ENCODE data around the gene C1QL2.

Gene C1QL2

DNA sequence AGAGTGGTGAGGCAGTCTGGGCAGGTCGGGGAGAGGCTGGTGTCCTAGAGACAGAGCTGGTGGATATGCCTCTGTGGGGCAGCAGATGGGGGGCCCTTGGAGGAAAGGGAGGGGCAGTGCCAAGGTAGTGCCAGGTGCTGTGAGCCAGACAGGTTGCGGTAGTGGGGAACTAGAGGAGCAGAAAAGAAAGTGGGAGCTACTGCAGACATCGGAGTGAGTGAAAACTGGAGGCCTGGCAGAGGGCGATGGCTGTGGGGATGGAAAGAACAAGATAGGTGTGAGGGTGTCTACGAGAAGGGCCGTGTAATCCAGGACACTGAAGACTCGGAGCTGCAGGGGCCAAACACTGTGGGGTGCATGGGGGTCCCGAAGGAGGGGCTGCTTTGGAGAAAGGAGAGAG is 21.7 kb downstream of the C1QL2 start:
- DNase-seq: no peak

DNA sequence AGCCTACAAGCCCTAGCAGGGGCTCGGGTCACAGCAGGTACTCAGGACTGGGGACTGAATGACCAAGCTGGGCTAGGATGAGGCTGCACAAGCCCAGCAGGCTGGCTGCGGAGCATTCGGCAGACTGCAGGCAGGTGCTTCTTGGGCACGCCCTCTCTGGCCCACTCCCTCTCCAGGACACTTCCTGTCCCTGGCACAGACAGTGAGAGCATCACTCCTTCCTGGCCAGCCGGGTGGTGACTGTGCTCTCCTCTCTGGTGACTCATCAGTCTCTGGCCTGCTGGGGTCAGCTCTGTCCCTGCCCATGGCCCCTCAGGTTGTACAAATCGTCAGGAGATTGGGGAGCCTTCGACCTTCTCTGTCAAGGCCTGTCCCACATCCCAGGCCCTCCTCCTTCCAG is 22.5 kb downstream of the C1QL2 start:
- peak in 2 of 3 experiments; percentile 39 to 57 for DNase-seq

DNA sequence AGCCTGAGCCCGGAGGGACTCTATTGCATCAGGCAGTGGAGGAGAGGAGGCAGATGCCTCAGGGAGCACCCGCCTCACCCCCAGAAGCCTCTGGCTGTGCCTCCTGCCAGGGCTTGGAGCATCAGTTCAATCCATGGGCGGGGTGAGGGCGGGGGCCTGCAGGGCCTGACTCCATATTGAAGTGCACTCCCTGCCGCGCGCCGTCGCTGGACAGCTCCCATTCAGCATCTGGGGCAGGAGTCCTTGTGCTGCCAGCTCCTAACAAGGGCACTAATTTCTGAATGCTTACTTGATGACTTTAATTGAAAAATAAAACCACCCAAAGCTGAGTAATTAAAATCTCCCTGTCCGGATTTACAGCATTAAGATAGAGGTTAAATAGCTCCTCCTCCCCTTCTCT is 23.8 kb downstream of the C1QL2 start:
- no peak for DNase-seq

DNA sequence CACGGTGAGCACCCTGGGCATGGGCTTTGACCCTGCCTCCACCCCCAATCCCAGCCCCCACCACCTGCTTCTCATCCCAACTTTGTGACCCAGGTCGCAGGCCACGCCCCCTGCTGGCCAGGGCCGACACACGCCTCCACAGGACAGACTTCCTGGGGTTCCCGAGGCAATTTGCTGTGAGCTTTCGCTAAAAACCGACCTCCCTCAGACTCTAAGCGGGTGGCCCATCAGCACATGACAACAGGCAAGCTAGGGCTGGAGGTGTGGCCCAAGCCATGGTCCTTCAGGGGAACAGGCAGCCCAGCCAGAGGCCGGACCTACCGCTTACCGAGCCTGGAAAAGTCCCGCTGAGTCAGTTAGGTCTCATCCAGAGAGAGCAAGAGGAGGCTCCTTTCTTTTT is 31.9 kb downstream of the C1QL2 start:
- DNase-seq: no peak

DNA sequence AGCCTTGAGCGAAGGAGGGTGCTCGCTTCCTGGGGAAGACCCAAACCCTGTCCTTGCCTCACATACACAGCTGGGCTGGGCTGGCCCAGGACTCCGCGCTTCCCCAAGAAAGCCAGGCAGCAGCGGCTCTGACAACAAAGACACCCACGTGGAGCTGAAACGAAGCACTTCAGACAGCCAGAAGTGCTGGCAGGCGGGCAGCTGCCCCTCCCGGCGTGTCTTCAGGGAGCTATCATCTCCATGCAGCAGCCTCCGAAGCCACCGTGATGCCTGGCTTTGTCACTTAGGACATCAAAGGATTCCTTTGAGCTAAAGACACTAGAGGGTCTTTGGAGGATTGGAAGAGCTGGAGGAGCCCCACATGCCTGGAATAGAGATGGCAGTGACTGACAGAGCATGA is 35.2 kb downstream of the C1QL2 start:
- DNase-seq: peak in 1 of 3 experiments; percentile 66

DNA sequence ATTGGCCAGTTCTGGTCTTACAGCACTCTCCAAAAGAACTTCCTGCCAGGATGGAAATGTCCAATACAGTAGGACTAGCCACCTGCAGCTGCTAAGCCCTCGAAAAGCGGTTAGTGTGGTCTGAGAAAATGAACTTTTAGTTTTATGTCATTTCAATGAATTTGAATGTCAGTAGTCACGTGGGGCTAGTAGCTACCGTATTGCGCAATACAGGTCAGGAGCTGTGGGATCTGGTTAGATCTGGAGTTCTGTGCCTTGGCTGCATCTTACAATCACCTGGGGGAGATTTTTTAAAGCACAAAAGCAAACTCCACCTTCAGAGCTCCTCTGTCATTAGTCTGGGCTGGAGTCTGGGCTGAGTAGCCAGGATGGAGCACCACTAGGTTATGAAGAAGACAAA is 35.9 kb downstream of the C1QL2 start:
- no peak for DNase-seq

DNA sequence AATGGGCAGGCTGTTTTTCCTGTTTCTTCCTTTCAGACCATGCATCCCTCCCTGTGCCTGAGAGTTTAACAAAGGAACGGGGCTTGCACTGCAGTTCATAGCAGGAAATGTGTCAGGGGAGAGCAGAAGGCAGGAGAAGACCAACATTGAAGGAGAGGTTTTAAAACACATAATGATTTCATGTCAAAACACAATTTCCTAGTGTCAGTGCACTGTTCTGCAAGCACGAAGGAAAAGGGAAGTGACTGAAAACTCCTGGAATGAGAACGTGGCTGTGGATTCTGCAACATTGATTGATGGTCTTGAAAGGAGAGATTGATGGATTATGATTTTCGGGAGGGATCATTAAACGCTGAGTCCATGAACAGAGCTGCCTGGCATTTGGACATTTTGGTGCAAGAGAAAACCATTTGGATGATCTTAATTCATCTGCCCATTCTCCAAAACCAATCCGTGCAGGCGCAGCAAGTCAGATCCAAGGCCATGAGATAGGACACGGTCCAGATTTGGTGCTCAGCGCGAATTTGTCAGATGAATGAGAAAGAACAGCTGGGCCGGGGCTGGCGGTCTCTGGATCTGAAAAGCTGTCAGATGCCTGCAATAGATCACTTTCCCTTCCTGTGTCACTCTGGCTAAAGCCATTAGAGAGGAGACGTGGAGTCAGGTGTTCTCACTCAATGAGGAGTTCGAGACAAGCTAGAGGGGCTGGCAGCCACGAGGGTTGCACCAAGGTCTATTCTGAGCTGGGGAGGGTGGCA is 38.4 kb downstream of the C1QL2 start:
- DNase-seq: peak in 2 of 3 experiments; percentile 51 to 67

DNA sequence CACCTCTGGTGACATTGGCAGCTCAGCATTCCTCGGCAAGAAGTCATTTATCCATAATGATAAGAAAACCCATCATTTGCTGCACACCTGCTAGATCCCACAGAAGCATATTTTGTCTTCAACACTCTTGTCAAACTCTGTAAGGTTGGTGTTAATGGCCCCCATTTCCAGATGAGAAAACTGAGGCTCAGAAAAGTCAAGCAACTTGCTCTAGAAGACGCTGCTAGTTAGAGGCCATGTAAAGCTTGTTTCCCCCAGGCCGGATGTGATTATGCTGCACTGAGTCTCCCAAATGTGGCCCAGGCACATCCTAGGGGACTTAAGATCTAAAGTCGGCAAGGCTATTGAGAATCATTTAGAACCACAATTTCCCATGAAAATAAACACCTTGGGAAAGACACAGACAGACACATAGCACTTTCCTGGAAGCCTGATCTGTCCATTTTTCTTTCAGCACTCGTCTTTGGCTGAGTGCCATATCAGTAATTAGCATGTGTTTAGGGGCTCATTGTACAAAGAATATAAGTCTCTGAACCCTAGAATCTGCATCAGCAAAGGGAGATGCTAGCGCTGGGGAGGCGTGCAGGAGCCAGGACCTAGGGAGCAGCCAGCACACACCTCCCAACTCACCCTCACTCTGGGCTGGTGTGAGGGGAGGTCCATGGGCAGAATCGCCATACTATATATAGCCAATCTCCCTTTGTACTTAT is 39.3 kb downstream of the C1QL2 start:
- no peak for DNase-seq

DNA sequence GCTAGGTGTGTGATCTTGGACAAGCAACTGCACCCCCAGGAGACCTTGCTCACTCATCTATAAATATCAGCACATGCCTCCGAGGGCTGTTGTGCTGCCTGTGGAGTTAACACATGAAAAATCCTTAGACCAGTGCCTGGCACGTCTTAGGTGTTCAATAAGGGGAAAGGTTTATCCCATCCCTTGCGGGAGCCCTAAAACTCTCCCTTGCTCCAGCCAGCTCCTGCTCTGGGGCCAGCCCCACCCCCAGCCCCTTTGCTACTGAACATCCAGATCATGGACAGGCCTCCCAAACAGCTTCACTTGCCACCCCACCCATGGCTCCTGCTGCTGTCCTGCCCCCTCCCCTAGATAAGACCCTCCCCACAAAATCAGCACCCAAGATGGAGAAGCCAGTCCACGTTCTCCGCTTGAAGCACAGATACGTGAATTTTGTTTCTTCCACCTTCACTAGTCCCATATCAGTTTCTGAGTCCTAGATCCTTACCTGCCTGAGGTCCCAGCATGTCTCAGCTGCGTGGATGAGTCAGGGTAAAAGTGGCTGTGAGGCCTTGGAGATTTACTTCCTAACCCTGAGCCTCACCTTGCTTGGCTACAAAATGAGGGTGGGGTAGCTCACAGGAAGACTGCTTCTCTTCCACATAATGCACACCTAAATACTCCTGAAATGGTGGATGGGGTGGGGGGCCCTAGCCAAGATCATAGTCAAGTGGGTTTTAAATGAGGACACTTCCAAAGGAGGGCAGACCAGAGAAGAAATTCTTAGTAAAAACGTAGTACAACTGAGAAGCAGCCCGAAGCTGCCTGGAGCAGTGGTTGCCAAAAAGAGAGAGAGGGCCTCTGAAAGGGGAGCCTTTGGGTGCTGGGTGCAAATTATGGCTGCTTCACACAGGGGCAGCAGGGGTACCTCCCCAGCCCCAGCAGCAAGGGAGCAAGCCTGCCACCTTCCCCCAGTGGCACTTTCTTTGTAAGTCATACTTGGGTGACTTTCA is 40.4 kb downstream of the C1QL2 start:
- DNase-seq: no peak

DNA sequence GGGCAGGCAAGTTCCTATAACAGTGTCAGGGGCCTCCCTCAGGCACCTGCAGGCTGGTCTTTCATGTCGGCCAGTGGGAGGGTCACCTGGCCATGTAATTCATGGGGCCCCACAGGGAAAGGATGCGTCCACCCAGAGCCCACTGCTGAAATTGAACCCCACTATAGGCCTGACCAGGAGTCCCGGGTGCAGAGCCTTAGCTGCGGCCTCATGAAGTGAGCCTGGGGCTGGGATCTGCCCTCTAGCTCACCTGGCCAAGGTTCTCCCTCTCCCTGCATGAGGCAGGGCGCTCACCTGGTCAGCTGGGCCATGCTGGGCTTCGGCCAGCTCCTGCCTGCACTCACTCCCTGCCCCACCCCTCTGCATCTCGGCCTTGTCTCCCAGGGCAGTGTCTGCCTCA is 41.1 kb downstream of the C1QL2 start:
- no peak for DNase-seq

DNA sequence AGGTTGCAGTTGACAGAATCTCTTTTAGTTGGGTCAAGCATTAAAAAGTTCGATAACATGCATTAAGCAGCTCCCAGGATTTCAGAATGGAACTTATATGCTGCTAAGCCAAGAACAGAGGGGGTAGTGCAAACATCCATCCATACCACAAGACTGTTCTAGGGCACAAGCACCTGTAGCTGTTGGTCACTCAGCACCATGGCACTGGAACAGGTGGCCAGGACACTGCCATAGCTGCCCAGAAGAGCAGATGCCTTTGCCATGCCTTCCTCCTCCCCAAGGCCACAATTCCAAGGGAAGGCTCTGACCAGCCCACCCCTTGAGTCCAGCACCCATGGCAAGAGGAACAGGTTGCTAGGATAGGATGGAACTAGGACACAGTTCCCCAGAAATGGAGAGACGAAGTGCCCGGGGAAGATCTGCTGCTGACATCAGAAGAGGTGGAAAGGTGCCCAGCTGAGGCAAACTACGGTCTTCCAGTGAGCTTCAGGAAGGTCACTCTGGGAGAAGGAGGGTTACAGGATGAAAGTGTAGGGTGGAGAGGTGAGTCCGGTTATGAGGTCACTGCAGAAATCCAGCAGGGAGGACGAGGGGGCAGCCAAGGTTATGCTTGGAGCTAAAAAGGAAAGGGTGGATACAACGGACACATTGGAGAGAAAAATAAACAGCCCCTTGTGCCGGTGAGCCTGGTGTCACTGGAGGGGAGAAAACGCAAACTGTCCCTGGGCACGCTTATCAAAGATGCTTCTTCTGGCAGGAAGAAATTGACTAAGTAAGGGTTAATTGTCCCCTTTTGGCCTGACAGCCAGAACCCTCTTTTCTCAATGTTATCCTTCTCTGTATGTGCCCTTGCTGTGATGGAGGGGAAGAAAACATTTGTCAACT is 41.9 kb downstream of the C1QL2 start:
- no peak for DNase-seq

DNA sequence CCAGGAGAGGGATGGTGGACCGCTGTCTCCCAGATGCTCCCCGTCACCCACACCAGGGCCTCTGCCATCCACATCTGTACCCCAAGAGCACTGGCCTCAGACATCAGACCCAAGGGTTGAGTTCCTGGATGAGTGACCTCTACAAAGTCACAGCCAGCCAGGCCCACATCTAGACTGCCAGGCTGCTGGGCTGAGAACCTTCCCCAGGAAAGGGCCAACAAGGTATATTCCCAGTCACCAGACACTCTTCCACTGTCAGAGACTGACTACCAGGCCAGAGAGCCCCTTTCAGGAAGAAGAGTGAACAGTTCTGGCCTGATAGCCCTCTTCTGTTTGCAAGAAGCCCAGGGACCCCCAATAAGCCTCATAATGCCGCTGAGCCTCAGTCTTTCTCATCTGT is 44.3 kb downstream of the C1QL2 start:
- DNase-seq: no peak

DNA sequence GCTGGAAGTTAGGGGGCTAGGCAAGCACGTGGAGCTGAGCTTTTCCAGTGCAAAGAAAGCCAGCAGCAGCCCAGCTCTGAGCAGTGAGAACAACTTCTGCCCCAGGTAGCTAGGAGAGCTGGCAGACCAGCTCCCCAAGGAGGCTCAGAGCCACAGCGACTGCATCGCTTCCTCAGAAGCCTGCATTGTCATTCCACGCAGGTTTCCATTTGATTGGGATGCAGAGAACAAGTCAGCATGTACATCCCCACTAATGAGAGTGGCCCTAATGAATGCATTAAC is 45.1 kb downstream of the C1QL2 start:
- DNase-seq: no peak

DNA sequence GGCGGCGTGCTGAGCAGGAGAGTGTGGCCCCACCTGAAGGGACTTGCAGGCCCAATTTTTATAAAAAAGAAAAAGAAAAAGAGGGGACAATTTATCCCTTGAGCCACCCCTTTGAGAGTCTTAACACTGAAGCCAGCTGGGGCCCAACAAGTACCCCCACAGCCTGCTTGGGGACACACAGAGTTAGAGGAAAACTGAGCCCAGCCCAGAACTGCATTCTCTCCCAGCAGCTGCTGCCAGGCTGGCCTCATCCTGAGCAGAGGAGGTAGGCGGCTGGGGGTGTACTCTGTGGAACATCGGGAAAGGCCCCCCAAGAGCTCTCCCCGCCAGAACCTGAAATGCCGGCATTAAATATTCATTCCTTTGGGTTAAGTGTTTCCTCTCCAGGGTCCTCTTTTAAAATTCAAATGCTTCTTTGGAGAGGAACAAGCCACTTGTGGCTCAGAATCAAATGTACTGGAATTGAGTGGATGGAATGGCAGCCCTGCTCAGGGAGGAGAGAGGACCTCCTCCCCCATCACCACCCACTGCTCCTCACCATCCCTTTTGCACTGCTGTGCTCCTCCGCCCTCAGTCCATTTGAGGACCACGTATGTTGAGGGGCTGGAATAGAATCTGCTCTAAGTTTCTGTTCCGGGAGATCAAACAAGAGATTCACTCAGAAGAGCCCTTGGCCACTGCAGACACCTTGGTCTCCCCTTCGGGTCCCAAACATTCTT is 45.6 kb downstream of the C1QL2 start:
- DNase-seq: peak in 1 of 3 experiments; percentile 15

DNA sequence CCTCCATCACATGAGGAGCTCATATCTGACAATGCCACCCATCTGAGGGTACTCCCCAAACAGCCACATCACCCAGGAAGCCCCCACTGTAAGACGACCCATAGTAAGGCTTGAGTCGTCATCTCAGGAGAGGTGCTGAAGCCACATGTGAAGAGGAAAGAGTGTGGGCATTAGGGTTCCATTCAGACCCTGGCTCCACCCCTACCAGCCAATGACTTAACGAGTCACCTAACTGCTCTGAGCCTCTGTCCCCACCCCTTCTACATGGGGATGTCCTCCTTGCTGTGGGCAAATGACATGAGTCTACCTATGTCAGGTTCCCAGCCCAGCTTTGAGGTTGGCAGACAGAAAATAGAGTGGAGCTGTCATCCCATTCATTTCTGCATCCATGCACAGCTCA is 46.3 kb downstream of the C1QL2 start:
- no peak for DNase-seq

DNA sequence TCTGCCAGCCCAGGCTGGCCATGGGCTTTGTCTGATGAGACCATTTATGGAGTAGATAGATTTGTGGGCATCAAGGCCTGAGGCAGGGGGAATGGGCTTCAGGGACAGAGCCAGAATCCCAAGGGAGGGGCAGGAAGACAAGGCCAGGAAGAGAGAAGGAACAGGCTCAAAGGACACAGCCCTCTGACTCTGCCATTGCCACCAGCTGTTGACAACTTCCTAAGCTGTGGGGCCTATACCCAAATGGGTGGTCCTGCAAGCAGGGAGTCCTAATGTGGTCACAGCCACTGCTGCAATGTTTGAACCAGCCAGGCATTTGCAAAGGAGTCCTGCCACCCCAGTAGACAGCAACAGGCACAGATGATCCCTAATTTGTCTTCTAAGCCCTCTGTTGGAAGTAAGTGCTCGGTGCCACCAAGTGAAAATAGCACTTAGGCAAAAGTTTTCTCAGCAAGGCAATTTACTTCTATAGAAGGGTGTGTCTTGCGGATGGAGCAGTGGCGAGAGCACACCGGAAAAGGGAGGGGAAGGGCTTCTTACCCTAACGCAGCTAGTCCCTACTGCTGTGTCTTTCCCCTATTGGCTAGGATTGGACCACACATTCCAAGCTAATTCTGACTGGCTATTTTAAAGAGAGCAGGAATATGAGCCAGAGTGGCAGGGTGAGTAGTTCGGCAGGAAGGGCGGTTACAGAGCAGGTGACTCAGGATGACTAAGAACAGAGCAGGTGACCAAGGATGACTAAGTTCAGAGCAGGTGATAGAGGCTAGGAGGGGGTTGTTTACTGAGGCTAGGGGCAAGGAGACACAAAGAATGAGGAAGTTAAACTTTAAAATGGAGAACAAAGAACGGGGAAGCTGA is 47.2 kb downstream of the C1QL2 start:
- DNase-seq: no peak

DNA sequence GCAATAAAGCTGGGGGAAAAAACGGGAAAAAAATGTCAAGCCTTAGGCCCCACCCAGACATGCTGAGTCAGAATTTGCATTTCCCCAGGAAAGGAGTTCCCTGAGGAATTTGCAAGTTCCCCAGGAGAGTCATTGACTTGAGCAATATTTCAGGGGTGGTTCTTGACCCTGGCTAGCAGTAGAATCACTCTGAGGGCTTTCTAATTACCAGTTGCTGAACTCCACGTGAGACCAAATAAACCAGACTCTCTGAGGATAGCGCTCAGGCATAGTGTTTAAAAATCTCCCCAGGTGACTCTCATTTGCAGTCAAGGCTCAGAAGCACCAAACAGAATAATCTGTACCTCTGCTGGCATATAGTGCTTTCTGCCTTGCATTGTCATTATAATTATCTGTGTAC is 48.7 kb downstream of the C1QL2 start:
- peak in 2 of 3 experiments; percentile 65 to 91 for DNase-seq

DNA sequence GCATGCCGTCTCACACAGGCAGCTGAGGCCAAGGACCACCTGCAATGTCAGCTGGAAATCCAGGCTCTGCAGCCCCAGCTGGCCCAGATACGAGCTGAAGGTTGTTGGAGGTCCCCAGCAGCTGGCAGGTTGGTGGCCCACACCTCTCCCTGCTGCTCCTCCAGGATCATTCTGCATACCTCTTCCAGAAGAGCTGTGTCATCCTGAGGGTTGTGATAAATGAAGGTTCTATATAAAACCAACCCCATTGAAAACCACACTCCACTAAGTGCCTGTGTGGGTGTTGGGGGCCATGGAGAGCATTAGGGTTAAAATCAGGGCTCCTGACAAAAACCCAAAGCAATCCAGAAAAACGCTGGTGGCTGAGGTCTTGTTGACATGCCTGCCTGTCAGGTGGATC is 50.4 kb downstream of the C1QL2 start:
- DNase-seq: no peak

DNA sequence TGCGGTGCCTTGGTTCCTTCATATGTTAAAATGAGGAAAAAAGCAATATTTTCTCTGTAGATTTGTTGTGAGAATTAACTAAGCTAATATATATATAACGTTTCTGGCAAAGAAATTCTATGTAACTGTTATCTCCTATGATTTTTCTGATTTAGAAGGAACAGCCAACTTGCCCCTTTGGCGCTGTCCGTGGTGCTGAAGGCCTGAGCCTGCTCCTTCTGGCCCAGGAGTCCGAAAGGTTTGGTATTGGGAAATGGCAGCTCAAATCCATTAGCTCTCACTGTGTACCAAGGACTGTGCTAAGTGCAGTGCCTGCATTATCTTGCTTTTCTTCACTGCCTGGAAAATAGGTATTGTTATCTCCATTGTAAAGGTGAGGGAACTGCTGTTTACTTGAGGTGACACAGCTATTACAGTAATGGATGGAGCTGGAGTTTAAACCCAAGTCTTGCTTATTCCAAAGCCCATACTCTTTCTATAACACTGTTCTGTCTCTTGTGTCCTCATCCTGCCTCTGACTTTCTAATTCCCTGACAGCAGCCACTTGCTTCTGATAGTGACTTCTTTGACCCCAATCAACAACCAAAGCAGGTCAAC is 52.2 kb downstream of the C1QL2 start:
- DNase-seq: no peak
